MM.1S (cell line): ENCODE data around the gene SLC6A13.

Source experiments
- DNase-seq: peaks from one replicate; pipeline ENCODE4 v3.0.0-alpha.2; 2015
- H2AFZ ChIP-seq: fragments of 300-600 bp; sonication (generic); 2 replicates; pipeline ENCODE4 v1.6.0; 2016; ENCODE audit warnings: antibody characterized with exemption, low read length
- H3F3A ChIP-seq: fragments of 300-600 bp; sonication (generic); 2 replicates; pipeline ENCODE4 v1.6.1; 2016; ENCODE audit warnings: mild to moderate bottlenecking, antibody characterized with exemption, low read length, moderate library complexity, mixed read lengths; ENCODE audit not compliant: insufficient read depth
- H3K27ac ChIP-seq: fragments of 300-600 bp; sonication (generic); 2 replicates; pipeline ENCODE4 v1.5.1; 2016; ENCODE audit warnings: mild to moderate bottlenecking, low read length
- H3K27me3 ChIP-seq: fragments of 300-600 bp; sonication (generic); replicated peaks from 2 replicates; pipeline ENCODE4 v1.6.0; 2016; ENCODE audit warnings: low read length; ENCODE audit not compliant: insufficient read depth
- H3K36me3 ChIP-seq: fragments of 300-600 bp; sonication (generic); replicated peaks from 2 replicates; pipeline ENCODE4 v1.6.1; 2016; ENCODE audit warnings: mild to moderate bottlenecking, low read length, mixed read lengths; ENCODE audit not compliant: insufficient read depth
- H3K4me1 ChIP-seq: fragments of 300-600 bp; sonication (generic); 2 replicates; pipeline ENCODE4 v1.6.1; 2016; ENCODE audit warnings: low read length, mixed read lengths
- H3K4me2 ChIP-seq: fragments of 300-600 bp; sonication (generic); 2 replicates; pipeline ENCODE4 v1.6.0; 2016; ENCODE audit warnings: low read depth, low read length
- H3K4me3 ChIP-seq: fragments of 300-600 bp; sonication (generic); 2 replicates; pipeline ENCODE4 v1.5.1; 2016; ENCODE audit warnings: low read length, mixed read lengths
- H3K79me2 ChIP-seq: fragments of 300-600 bp; sonication (generic); 2 replicates; pipeline ENCODE4 v1.6.1; 2016; ENCODE audit warnings: mixed run types, low read length, mixed read lengths
- H3K9ac ChIP-seq: fragments of 300-600 bp; sonication (generic); 2 replicates; pipeline ENCODE4 v1.6.1; 2016; ENCODE audit warnings: low read length, mixed read lengths
- H3K9me2 ChIP-seq: fragments of 300-600 bp; sonication (generic); replicated peaks from 2 replicates; pipeline ENCODE4 v1.6.1; 2016; ENCODE audit warnings: mild to moderate bottlenecking, low read length, mixed read lengths; ENCODE audit not compliant: insufficient read depth
- H3K9me3 ChIP-seq: fragments of 300-600 bp; sonication (generic); replicated peaks from 2 replicates; pipeline ENCODE4 v1.6.1; 2016; ENCODE audit warnings: mild to moderate bottlenecking, low read length, mixed read lengths; ENCODE audit not compliant: insufficient read depth
- H4K20me1 ChIP-seq: fragments of 300-600 bp; sonication (generic); 2 replicates; pipeline ENCODE4 v1.6.1; 2016; ENCODE audit warnings: mild to moderate bottlenecking, low read length, moderate library complexity, mixed read lengths; ENCODE audit not compliant: insufficient read depth
- CTCF ChIP-seq: fragments of 300-600 bp; sonication (generic); IDR thresholded peaks from 2 replicates; pipeline ENCODE4 v1.5.1; 2016; ENCODE audit warnings: antibody characterized with exemption, low read length, mixed read lengths
- EZH2 ChIP-seq: fragments of 300-600 bp; sonication (generic); optimal IDR thresholded peaks from 2 replicates; pipeline ENCODE3; 2017; ENCODE audit warnings: low read depth, mild to moderate bottlenecking, antibody characterized with exemption, low read length, mixed read lengths
- EZH2phosphoT487 ChIP-seq: fragments of 300-600 bp; sonication (generic); IDR thresholded peaks from 2 replicates; pipeline ENCODE4 v1.6.1; 2018; ENCODE audit warnings: antibody characterized with exemption, low read length

The SLC6A13 gene

GRCh38 chr12:275812-276211, 13.2 kb upstream of the SLC6A13 start:
- Histone ChIP-seq H3K27me3 (no peaks in the 10 kb centered on the region), H3K9me2 (no peaks in the 10 kb centered on the region), H3K36me3 (no peaks in the 10 kb centered on the region), H3K9ac (no peak overlapping the region), H3K4me1 (no peaks in the 10 kb centered on the region), H3K9me3 (no peaks in the 10 kb centered on the region), H2AFZ (no peak overlapping the region), H3F3A (no peaks in the 10 kb centered on the region), H3K4me2 (no peak overlapping the region), H3K4me3 (no peak overlapping the region), H4K20me1 (no peaks in the 10 kb centered on the region), H3K79me2 (no peaks in the 10 kb centered on the region), H3K27ac (no peak overlapping the region)
- DNase-seq, result no peak
- no peak for TF ChIP-seq EZH2
- no peak for TF ChIP-seq EZH2phosphoT487
- TF ChIP-seq CTCF, result no peak

GRCh38 chr12:273382-273781, 10.7 kb upstream of the SLC6A13 start:
- Histone ChIP-seq H3K4me1 (no peaks in the 10 kb centered on the region), H3K9ac (no peak overlapping the region), H3K9me2 (no peaks in the 10 kb centered on the region), H3K9me3 (no peaks in the 10 kb centered on the region), H3K79me2 (no peaks in the 10 kb centered on the region), H3K4me3 (no peak overlapping the region), H2AFZ (no peak overlapping the region), H3F3A (no peaks in the 10 kb centered on the region), H3K36me3 (no peaks in the 10 kb centered on the region), H4K20me1 (no peaks in the 10 kb centered on the region), H3K27ac (no peak overlapping the region), H3K27me3 (no peaks in the 10 kb centered on the region), H3K4me2 (no peak overlapping the region)
- DNase-seq, result no peak
- no peak for TF ChIP-seq EZH2phosphoT487
- no peak for TF ChIP-seq EZH2
- no peak for TF ChIP-seq CTCF

DNA sequence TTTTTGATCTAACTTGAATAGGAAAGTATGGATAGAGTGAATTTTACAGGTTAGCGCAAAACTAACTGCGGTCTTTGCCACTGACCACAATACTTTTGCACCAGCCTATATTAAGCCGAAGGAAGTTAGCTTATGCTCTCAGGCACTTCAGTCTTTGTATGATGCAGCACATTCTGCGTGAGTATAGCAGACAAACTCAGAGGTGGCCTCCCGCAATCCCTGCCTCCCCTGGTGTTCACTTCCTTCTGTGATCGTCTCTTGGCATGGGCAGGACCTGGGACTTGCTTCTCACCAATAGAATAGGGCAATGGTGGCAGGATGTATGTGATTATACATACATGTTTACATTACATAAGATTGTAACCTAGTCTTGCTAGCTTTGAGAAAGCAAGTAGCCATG, 10.3 kb upstream of the SLC6A13 start:
- no peak overlapping the region for H3K27ac ChIP-seq
- H3K27me3 ChIP-seq, result no peaks in the 10 kb centered on the region
- no peaks in the 10 kb centered on the region for H3K4me1 ChIP-seq
- H3K9me3 ChIP-seq, result no peaks in the 10 kb centered on the region
- H2AFZ ChIP-seq, result no peak overlapping the region
- DNase-seq, result no peak
- no peak overlapping the region for H3K4me2 ChIP-seq
- TF ChIP-seq EZH2phosphoT487 (no peak), CTCF (no peak), EZH2 (no peak)
- H3K9ac ChIP-seq, result no peak overlapping the region
- H4K20me1 ChIP-seq, result no peaks in the 10 kb centered on the region
- H3K9me2 ChIP-seq, result no peaks in the 10 kb centered on the region
- no peak overlapping the region for H3K4me3 ChIP-seq
- H3K79me2 ChIP-seq, result no peaks in the 10 kb centered on the region
- no peaks in the 10 kb centered on the region for H3K36me3 ChIP-seq
- no peaks in the 10 kb centered on the region for H3F3A ChIP-seq
